Spleen (tissue), 13 donors: ENCODE measurements around the gene TET2. TPM values are rescaled to one million over a fixed set of nuclear protein-coding genes. Genes with fewer than 3 reads are reported as not detected.

Experiments used
- DNase-seq: peaks from one replicate; pipeline ENCODE4 v3.0.0-alpha.2; 2020
- H3K27ac ChIP-seq, 8 donors: fragments of 200-600 bp; sonication (generic) in 7 of 8; 1 replicate in 4 of 8; 2 replicates in 4 of 8; pipeline versions ENCODE4 v1.5.0 to v1.8.0; 2016 to 2021; ENCODE audit warnings: inconsistent platforms in 4 of 8, mild to moderate bottlenecking in 4 of 8, moderate library complexity in 1 of 8
- H3K27me3 ChIP-seq, 7 donors: fragments of 200-600 bp; sonication (generic) in 6 of 7; replicated peaks in 1 of 7; 1 replicate in 4 of 7; 2 replicates in 3 of 7; pipeline versions ENCODE4 v1.5.0 to v1.8.0; 2016 to 2021; ENCODE audit warnings: inconsistent platforms in 3 of 7, mild to moderate bottlenecking in 1 of 7
- H3K36me3 ChIP-seq, 6 donors: fragments of 200-600 bp; sonication (generic) in 5 of 6; 1 replicate in 4 of 6; 2 replicates in 2 of 6; pipeline versions ENCODE4 v1.5.0 to v1.8.0; 2016 to 2021; ENCODE audit warnings: inconsistent platforms in 2 of 6
- H3K4me1 ChIP-seq, 6 donors: fragments of 200-600 bp; sonication (generic) in 5 of 6; 1 replicate in 3 of 6; 2 replicates in 3 of 6; pipeline versions ENCODE4 v1.5.0 to v1.8.0; 2016 to 2021; ENCODE audit warnings: inconsistent platforms in 3 of 6
- H3K4me3 ChIP-seq, 8 donors: fragments of 200-600 bp; sonication (generic) in 7 of 8; 1 replicate in 4 of 8; 2 replicates in 4 of 8; pipeline versions ENCODE4 v1.5.0 to v1.8.0; 2016 to 2021; ENCODE audit warnings: inconsistent platforms in 4 of 8, mild to moderate bottlenecking in 4 of 8, moderate library complexity in 2 of 8
- H3K9me3 ChIP-seq, 8 donors: fragments of 200-600 bp; sonication (generic) in 7 of 8; 1 replicate in 4 of 8; 2 replicates in 4 of 8; pipeline versions ENCODE4 v1.5.0 to v1.8.0; 2016 to 2021; ENCODE audit warnings: inconsistent platforms in 4 of 8
- POLR2A ChIP-seq, 3 donors: fragments of 450-650 bp; IDR thresholded peaks; one replicate each; pipeline ENCODE4 v1.5.1; 2017; ENCODE audit warnings: antibody characterized with exemption in 3 of 3, mild to moderate bottlenecking in 1 of 3
- POLR2AphosphoS5 ChIP-seq, 3 donors: sonication (generic); formaldehyde crosslinking; IDR thresholded peaks; one replicate each; pipeline ENCODE4 v1.5.1; 2017; ENCODE audit warnings: antibody characterized with exemption in 3 of 3
- WGBS, 5 donors: extraction: QIAGEN DNeasy Blood & Tissue Kit in 3 of 5; methylation state at CpG; one replicate each; pipeline versions ENCODE4 v1.1.5 to v1.1.7; 2013 to 2018; 5-methylcytosine and 5-hydroxymethylcytosine counted together
- intact Hi-C: fragments of 100-400 bp; cut with DNase I; formaldehyde crosslinking; loops from one replicate; pipeline ENCODE4 v1.15.0; 2023; ENCODE audit warnings: low total_unique reads
- long read RNA-seq, 2 donors: transcript quantifications; one replicate each; lab custom pipeline, GENCODE V29; 2026
- polyA plus RNA-seq, 3 donors: library from polyadenylated mRNA; stranded (reverse); fragments of 200-250 nt; gene quantifications; one replicate each; pipeline ENCODE4 v1.2.1, GENCODE V29; 2013
- total RNA-seq, 7 donors: library from RNA; depleted of rRNA in 3 of 7; stranded (reverse); fragments of >200 nt in 3 of 7; fragmentation: NEBNext Ultra II Directional in 4 of 7; extraction: Animal tissue kit (Norgen Biotek cat#: 25700) in 4 of 7; gene quantifications; one replicate each; pipeline versions ENCODE4 v1.1.0 to v1.2.1, GENCODE V29; 2016 to 2021
- TF ChIP-seq, protein P1 (sequence below), 11 experiments: fragments of 200-600 bp in 7 of 11; fragments of 450-650 bp in 4 of 11; sonication (generic) in 4 of 11; IDR thresholded peaks in 8 of 11; conservative IDR thresholded peaks in 3 of 11; 1 replicate in 7 of 11; 2 replicates in 4 of 11; pipeline versions ENCODE4 v1.4.0 to v1.8.0; 2016 to 2021; ENCODE audit warnings: antibody characterized with exemption in 11 of 11, inconsistent platforms in 4 of 11, mild to moderate bottlenecking in 1 of 11
- donor health status: healthy with polysubstance abuse.
- donor health status: DM: no; HTN: no; CAD: no; lungs with moderate emphysema.
- donor health status: DM: no; HTN: no; CAD: no.
- donor health status: Bipolar disorder and iron deficiency.
- donor health status: healthy.
- donor health status: DM: no; HTN: no; CAD: no.
- donor health status: DM: yes; HTN: yes; CAD: no.

The TET2 gene
- total RNA-seq = 10 to 100 TPM; 40.4 to 70.4 (median 52.9) TPM
- 1 to 10 TPM; 2.5 to 4.0 (median 4.0) TPM for polyA plus RNA-seq
- long read RNA-seq, donor 1, partial matches to known transcripts = 18 of 18 reads
- long read RNA-seq, donor 1, other reads (novel, unspliced or antisense) = 0 of 18 reads
- long read RNA-seq, donor 2 = 0 reads

- Histone ChIP-seq H3K27me3 (no peaks in the 10 kb centered on the region), H3K4me1 (peaks cover 13 to 53% (median 39%) of the 10 kb centered on the region in 6 donors), H3K27ac (peak within 1 kb of the TSS; percentile 62 to 99 (median 94)), H3K4me3 (peak within 1 kb of the TSS; percentile 41 to 92 (median 74)), H3K9me3 (no peaks in the 10 kb centered on the region), H3K36me3 (no peaks in the 10 kb centered on the region)
- intact Hi-C loops = loop anchor here (10.0 kb wide), 1 partner anchor 558 kb away; the partner anchor contains the start of genes GSTCD and INTS12
- peak; percentile 95 for DNase-seq
- 0 to 1% (median 0%) methylated on average over 36 to 77 of the region's 77 CpGs for WGBS, 5 donors
- TF ChIP-seq POLR2A (IDR thresholded peaks at IDR 0.05) = peak in 2 of 3 donors; percentile 43 to 49
- TF ChIP-seq, protein P1, sequence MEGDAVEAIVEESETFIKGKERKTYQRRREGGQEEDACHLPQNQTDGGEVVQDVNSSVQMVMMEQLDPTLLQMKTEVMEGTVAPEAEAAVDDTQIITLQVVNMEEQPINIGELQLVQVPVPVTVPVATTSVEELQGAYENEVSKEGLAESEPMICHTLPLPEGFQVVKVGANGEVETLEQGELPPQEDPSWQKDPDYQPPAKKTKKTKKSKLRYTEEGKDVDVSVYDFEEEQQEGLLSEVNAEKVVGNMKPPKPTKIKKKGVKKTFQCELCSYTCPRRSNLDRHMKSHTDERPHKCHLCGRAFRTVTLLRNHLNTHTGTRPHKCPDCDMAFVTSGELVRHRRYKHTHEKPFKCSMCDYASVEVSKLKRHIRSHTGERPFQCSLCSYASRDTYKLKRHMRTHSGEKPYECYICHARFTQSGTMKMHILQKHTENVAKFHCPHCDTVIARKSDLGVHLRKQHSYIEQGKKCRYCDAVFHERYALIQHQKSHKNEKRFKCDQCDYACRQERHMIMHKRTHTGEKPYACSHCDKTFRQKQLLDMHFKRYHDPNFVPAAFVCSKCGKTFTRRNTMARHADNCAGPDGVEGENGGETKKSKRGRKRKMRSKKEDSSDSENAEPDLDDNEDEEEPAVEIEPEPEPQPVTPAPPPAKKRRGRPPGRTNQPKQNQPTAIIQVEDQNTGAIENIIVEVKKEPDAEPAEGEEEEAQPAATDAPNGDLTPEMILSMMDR (IDR thresholded peaks at IDR 0.05 in 8 of 11, conservative IDR thresholded peaks at IDR 0.05 in 3 of 11) = no peak
- TF ChIP-seq POLR2AphosphoS5 (IDR thresholded peaks at IDR 0.05) = peak; percentile 81 to 91 (median 88)
These were observed at the start of gene TET2 for GRCh38 chr4:105146276-105147015. Gene TET2, plus strand, starts transcription at chr4:105146876. Its CDS starts 87,067 bp downstream, at chr4:105233943.

DNA sequence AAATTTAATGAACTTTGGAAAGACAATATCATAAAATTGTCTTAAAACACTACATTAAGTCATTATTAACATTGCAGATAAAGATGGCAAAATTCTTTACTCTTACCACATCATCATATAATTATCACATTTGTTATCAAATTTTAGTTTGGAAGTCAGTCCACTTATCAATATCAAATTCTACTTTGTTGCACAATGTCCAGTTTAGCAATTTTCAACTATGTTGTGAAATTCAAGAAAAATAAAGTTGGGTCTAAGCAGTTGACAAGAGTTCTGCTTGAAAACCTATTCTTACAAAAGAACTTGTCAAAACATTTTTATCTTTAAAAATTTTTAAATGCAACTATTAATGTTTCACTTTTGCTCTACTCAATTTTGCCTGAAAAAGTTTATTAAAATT, 44.7 kb upstream of the TET2 start:
- H3K9me3 ChIP-seq = peaks cover 0 to 22% (median 12%) of the 10 kb centered on the region in 8 donors
- H3K4me3 ChIP-seq = no peak overlapping the region
- H3K27ac ChIP-seq = no peak overlapping the region
- intact Hi-C loops = no loop called here
- H3K27me3 ChIP-seq = no peaks in the 10 kb centered on the region
- TF ChIP-seq POLR2AphosphoS5 (IDR thresholded peaks at IDR 0.05) (no peak), POLR2A (IDR thresholded peaks at IDR 0.05) (no peak)
- TF ChIP-seq, protein P1 (IDR thresholded peaks at IDR 0.05 in 8 of 11, conservative IDR thresholded peaks at IDR 0.05 in 3 of 11) = no peak
- H3K36me3 ChIP-seq = no peaks in the 10 kb centered on the region
- no peak for DNase-seq
- H3K4me1 ChIP-seq = no peaks in the 10 kb centered on the region

- Histone ChIP-seq H3K4me1 (no peaks in the 10 kb centered on the region), H3K36me3 (no peaks in the 10 kb centered on the region), H3K9me3 (no peaks in the 10 kb centered on the region), H3K27ac (peak overlapping the region in 1 of 8 donors; percentile 27), H3K27me3 (no peaks in the 10 kb centered on the region), H3K4me3 (no peak overlapping the region)
- TF ChIP-seq POLR2A (IDR thresholded peaks at IDR 0.05) = no peak
- no peak for TF ChIP-seq POLR2AphosphoS5 (IDR thresholded peaks at IDR 0.05)
- TF ChIP-seq, protein P1 (IDR thresholded peaks at IDR 0.05 in 8 of 11, conservative IDR thresholded peaks at IDR 0.05 in 3 of 11) = no peak
- DNase-seq = no peak
- intact Hi-C loops = no loop called here
These were observed 40.2 kb upstream of the TET2 start for GRCh38 chr4:105106426-105106825.

- Histone ChIP-seq H3K36me3 (no peaks in the 10 kb centered on the region), H3K27ac (peak overlapping the region in 2 of 8 donors; percentile 6 to 27), H3K27me3 (no peaks in the 10 kb centered on the region), H3K9me3 (no peaks in the 10 kb centered on the region), H3K4me1 (no peaks in the 10 kb centered on the region), H3K4me3 (no peak overlapping the region)
- WGBS, 5 donors = 72 to 92% (median 80%) methylated on average over 5 of the region's 5 CpGs
- TF ChIP-seq POLR2AphosphoS5 (IDR thresholded peaks at IDR 0.05) (no peak), POLR2A (IDR thresholded peaks at IDR 0.05) (no peak)
- TF ChIP-seq, protein P1 (IDR thresholded peaks at IDR 0.05 in 8 of 11, conservative IDR thresholded peaks at IDR 0.05 in 3 of 11) = no peak
- no peak for DNase-seq
- intact Hi-C loops = no loop called here
These were observed 39.4 kb upstream of the TET2 start for GRCh38 chr4:105107095-105107856.
